Measurements from ENCODE around the gene NAPB. TPM values are rescaled to one million over a fixed set of nuclear protein-coding genes. Genes with fewer than 3 reads are reported as not detected.
A peak's percentile ranks its signal among the peaks of the same experiment; 100 is the strongest.

NAPB gene
- total and polyA plus RNA-seq, 9 donors = 5.6 to 9.2 (median 7.3) TPM

- Histone ChIP-seq H3K4me3 (ENCODE audit: low read length) (peak overlapping the region; percentile 97), H3K36me3 (ENCODE audit: control insufficient read depth, insufficient read depth, low read length) (no peaks in the 10 kb centered on the region), H3K4me1 (ENCODE audit: control insufficient read depth, insufficient read depth, low read length) (no peaks in the 10 kb centered on the region), H3K27ac (ENCODE audit: low read length) (peak overlapping the region; percentile 74), H3K27me3 (ENCODE audit: control insufficient read depth, insufficient read depth, low read length) (no peaks in the 10 kb centered on the region), H3K9me3 (replicated peaks; ENCODE audit: control insufficient read depth, low read depth, low read length) (no peaks in the 10 kb centered on the region)
- 0% methylated on average over 49 of the region's 58 CpGs for WGBS (ENCODE audit: insufficient coverage)
- peak; percentile 59 for DNase-seq
These were observed 1.0 kb downstream of the NAPB start for GRCh38 chr20:23419995-23420901.

- WGBS (ENCODE audit: insufficient coverage) = no CpG with 5 or more reads among the region's 5 CpGs
- no peaks in the 10 kb centered on the region for H3K4me1 ChIP-seq (ENCODE audit: control insufficient read depth, insufficient read depth, low read length)
These were observed 1.7 kb downstream of the NAPB start for GRCh38 chr20:23419657-23419994.

DNA sequence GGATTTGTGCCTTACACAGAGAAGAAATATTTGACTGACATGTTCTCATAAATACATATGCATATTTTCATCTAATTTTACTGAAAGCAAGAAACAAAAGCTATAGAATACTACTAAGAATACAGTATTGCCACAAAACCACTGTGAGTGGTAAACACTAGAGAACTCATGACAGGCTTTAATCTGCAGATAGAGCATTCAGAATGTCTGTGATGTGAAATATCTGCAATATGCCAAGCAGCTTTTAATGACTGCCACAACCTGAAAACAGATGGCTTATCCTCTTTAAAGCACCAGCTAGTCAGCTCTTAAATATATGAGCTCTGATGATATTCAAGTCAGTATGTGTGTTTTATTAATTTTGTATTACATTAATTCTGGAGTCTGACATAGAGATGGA is 3.4 kb downstream of the NAPB start:
- no peak for DNase-seq
- Histone ChIP-seq H3K27me3 (ENCODE audit: control insufficient read depth, insufficient read depth, low read length) (no peaks in the 10 kb centered on the region), H3K9me3 (replicated peaks; ENCODE audit: control insufficient read depth, low read depth, low read length) (no peaks in the 10 kb centered on the region), H3K36me3 (ENCODE audit: control insufficient read depth, insufficient read depth, low read length) (no peaks in the 10 kb centered on the region), H3K4me1 (ENCODE audit: control insufficient read depth, insufficient read depth, low read length) (no peaks in the 10 kb centered on the region), H3K4me3 (ENCODE audit: low read length) (no peak overlapping the region), H3K27ac (ENCODE audit: low read length) (no peak overlapping the region)

More at GRCh38 chr20:23419657-23419994, 1.7 kb downstream of the NAPB start:
- no peaks in the 10 kb centered on the region for H3K9me3 ChIP-seq (replicated peaks; ENCODE audit: control insufficient read depth, low read depth, low read length)
- H3K36me3 ChIP-seq (ENCODE audit: control insufficient read depth, insufficient read depth, low read length) = no peaks in the 10 kb centered on the region
- H3K4me3 ChIP-seq (ENCODE audit: low read length) = peak overlapping the region; percentile 97
- no peak for DNase-seq
- H3K27ac ChIP-seq (ENCODE audit: low read length) = peak overlapping the region; percentile 70
- no peaks in the 10 kb centered on the region for H3K27me3 ChIP-seq (ENCODE audit: control insufficient read depth, insufficient read depth, low read length)

- H3K27ac ChIP-seq (ENCODE audit: low read length) = no peak overlapping the region
- no peaks in the 10 kb centered on the region for H3K9me3 ChIP-seq (replicated peaks; ENCODE audit: control insufficient read depth, low read depth, low read length)
- H3K4me1 ChIP-seq (ENCODE audit: control insufficient read depth, insufficient read depth, low read length) = no peaks in the 10 kb centered on the region
- H3K36me3 ChIP-seq (ENCODE audit: control insufficient read depth, insufficient read depth, low read length) = no peaks in the 10 kb centered on the region
- H3K4me3 ChIP-seq (ENCODE audit: low read length) = no peak overlapping the region
- no peaks in the 10 kb centered on the region for H3K27me3 ChIP-seq (ENCODE audit: control insufficient read depth, insufficient read depth, low read length)
- no peak for DNase-seq
- no CpG with 5 or more reads among the region's 6 CpGs for WGBS (ENCODE audit: insufficient coverage)
These were observed 5.2 kb downstream of the NAPB start for GRCh38 chr20:23415959-23416583.

- no CpG with 5 or more reads among the region's 5 CpGs for WGBS (ENCODE audit: insufficient coverage)
- no peak for DNase-seq
- no peak overlapping the region for H3K27ac ChIP-seq (ENCODE audit: low read length)
These were observed 5.7 kb downstream of the NAPB start for GRCh38 chr20:23415555-23415954.

GRCh38 chr20:23414526-23415188 is 6.6 kb downstream of the NAPB start:
- DNase-seq = no peak
- WGBS (ENCODE audit: insufficient coverage) = no CpG with 5 or more reads among the region's 1 CpG
- Histone ChIP-seq H3K27me3 (ENCODE audit: control insufficient read depth, insufficient read depth, low read length) (no peaks in the 10 kb centered on the region), H3K27ac (ENCODE audit: low read length) (no peak overlapping the region), H3K9me3 (replicated peaks; ENCODE audit: control insufficient read depth, low read depth, low read length) (no peaks in the 10 kb centered on the region), H3K4me3 (ENCODE audit: low read length) (no peak overlapping the region), H3K4me1 (ENCODE audit: control insufficient read depth, insufficient read depth, low read length) (no peaks in the 10 kb centered on the region), H3K36me3 (ENCODE audit: control insufficient read depth, insufficient read depth, low read length) (no peaks in the 10 kb centered on the region)

More at GRCh38 chr20:23415555-23415954, 5.7 kb downstream of the NAPB start:
- H3K4me3 ChIP-seq (ENCODE audit: low read length) = no peak overlapping the region
- no peaks in the 10 kb centered on the region for H3K27me3 ChIP-seq (ENCODE audit: control insufficient read depth, insufficient read depth, low read length)
- H3K9me3 ChIP-seq (replicated peaks; ENCODE audit: control insufficient read depth, low read depth, low read length) = no peaks in the 10 kb centered on the region
- H3K4me1 ChIP-seq (ENCODE audit: control insufficient read depth, insufficient read depth, low read length) = no peaks in the 10 kb centered on the region
- no peaks in the 10 kb centered on the region for H3K36me3 ChIP-seq (ENCODE audit: control insufficient read depth, insufficient read depth, low read length)

DNA sequence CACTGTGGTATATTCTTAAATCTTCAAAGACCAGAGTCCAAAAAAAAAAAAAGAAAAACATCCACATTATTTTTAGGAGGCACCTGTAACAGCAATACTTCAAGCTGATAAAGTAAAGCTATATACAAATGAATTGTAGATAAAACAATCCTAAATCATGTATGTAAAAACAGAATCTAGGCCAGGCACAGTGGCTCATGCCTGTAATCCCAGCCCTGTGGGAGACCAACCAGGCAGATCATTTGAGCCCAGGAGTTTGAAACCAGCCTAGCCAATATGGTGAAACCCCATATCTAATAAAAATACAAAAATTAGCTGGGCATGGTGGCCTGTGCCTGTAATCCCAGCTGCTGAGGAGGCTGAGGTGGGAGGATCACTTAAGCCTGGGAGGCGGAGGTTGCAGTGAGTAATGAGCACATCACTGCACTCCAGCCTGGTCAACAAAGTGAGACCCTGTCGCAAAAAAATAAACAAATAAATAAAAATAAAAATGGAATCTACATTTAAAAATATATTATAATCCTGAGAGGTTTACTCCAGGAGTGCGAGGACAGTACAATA is 7.3 kb downstream of the NAPB start:
- Histone ChIP-seq H3K36me3 (ENCODE audit: control insufficient read depth, insufficient read depth, low read length) (no peaks in the 10 kb centered on the region), H3K27me3 (ENCODE audit: control insufficient read depth, insufficient read depth, low read length) (no peaks in the 10 kb centered on the region), H3K27ac (ENCODE audit: low read length) (no peak overlapping the region), H3K4me1 (ENCODE audit: control insufficient read depth, insufficient read depth, low read length) (no peaks in the 10 kb centered on the region), H3K4me3 (ENCODE audit: low read length) (no peak overlapping the region), H3K9me3 (replicated peaks; ENCODE audit: control insufficient read depth, low read depth, low read length) (no peaks in the 10 kb centered on the region)
- DNase-seq = no peak
- WGBS (ENCODE audit: insufficient coverage) = no CpG with 5 or more reads among the region's 3 CpGs

DNA sequence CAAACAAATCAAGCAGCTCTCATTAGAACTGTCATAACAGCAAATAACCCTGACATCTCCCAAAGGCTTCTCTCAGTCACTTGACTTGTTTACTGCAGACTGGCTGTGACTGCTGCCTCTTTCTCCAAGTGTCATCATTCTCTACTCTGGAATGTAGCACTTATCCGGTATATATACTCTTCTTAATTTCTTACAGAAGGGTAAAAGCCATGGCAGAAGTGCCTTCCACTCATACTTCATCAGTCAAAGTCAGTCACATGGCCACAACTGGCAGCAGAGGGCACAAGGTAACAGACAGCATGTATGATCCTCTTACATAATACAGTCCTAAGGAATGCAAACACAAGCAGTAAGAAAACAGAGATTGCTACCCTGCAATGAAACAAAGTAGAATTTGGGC is 9.3 kb downstream of the NAPB start:
- Histone ChIP-seq H3K9me3 (replicated peaks; ENCODE audit: control insufficient read depth, low read depth, low read length) (no peaks in the 10 kb centered on the region), H3K36me3 (ENCODE audit: control insufficient read depth, insufficient read depth, low read length) (no peaks in the 10 kb centered on the region), H3K27me3 (ENCODE audit: control insufficient read depth, insufficient read depth, low read length) (no peaks in the 10 kb centered on the region), H3K4me3 (ENCODE audit: low read length) (no peak overlapping the region), H3K27ac (ENCODE audit: low read length) (no peak overlapping the region), H3K4me1 (ENCODE audit: control insufficient read depth, insufficient read depth, low read length) (no peaks in the 10 kb centered on the region)
- WGBS (ENCODE audit: insufficient coverage) = 100% methylated on average over 1 of the region's 1 CpG
- DNase-seq = no peak

DNA sequence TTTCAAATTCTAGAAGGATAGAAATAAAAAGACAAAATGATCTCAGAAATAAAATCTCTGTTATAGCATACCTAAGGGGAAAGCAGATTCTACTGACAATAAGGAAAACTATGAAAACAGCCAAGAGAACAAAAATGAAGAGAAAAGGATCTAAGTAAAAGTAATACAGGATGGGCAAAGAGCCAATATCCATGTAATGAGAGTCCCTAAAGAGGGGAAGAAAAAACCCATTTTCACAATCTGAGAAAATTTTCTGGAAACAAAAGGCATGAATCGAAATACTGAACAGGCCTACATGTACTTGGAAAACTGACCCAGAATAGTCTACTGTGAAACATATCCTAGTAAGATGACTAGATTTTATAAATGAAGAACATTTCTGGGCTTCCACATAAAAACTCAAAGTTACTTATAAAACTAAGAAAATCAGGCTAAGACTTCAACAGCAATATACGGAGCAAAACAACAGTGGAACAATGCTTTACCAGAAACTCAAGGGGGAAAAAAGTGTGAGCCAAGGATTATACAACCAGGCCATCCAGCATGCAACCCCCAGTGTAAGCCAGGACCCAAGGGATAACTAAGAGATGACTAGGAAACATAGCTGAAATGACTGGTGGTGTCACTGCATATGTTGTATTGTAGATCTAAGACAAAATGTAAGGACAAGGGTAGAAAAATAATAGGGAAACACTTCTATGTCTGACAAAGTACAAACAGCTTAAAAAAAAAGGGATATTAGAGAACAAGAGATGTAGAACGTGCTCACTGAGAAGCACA is 10.2 kb downstream of the NAPB start:
- no peaks in the 10 kb centered on the region for H3K4me1 ChIP-seq (ENCODE audit: control insufficient read depth, insufficient read depth, low read length)
- peak; percentile 78 for DNase-seq
- no peaks in the 10 kb centered on the region for H3K27me3 ChIP-seq (ENCODE audit: control insufficient read depth, insufficient read depth, low read length)
- no peak overlapping the region for H3K4me3 ChIP-seq (ENCODE audit: low read length)
- no peaks in the 10 kb centered on the region for H3K9me3 ChIP-seq (replicated peaks; ENCODE audit: control insufficient read depth, low read depth, low read length)
- no CpG with 5 or more reads among the region's 3 CpGs for WGBS (ENCODE audit: insufficient coverage)
- H3K27ac ChIP-seq (ENCODE audit: low read length) = peak overlapping the region; percentile 8
- H3K36me3 ChIP-seq (ENCODE audit: control insufficient read depth, insufficient read depth, low read length) = no peaks in the 10 kb centered on the region
